Measurements from ENCODE around the gene NBPF4. TPM values are rescaled to one million over a fixed set of nuclear protein-coding genes. Genes with fewer than 3 reads are reported as not detected.

NBPF4 gene
- total RNA-seq, 2 experiments from 2014 or later: 0.10 TPM; not detected in 1

Other genes starting within 250 kb of the NBPF4 start
- gene SLC25A24, start 43.7 kb downstream of the NBPF4 start, total RNA-seq: 10 to 100 TPM; 30.5 to 32.1 TPM
- not detected for gene NBPF6, start 206.3 kb upstream of the NBPF4 start, total RNA-seq